Measurements from ENCODE around the gene AFP. TPM values are rescaled to one million over a fixed set of nuclear protein-coding genes. Genes with fewer than 3 reads are reported as not detected.

Gene AFP
- total and polyA plus RNA-seq, 2 experiments from 2014 or later, result 15,250 to 23,697 TPM

DNA sequence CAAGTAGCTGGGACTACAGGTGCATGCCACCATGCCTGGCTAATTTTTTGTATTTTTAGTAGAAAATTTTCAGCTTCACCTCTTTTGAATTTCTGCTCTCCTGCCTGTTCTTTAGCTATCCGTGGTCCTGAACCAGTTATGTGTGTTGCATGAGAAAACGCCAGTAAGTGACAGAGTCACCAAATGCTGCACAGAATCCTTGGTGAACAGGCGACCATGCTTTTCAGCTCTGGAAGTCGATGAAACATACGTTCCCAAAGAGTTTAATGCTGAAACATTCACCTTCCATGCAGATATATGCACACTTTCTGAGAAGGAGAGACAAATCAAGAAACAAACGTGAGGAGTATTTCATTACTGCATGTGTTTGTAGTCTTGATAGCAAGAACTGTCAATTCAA is 18.0 kb upstream of the AFP start:
- H3K27ac ChIP-seq, result no peak overlapping the region
- H3K4me2 ChIP-seq, result no peak overlapping the region
- H4K20me1 ChIP-seq (ENCODE audit: insufficient read depth, poor library complexity, severe bottlenecking), result no peaks in the 10 kb centered on the region
- no peak overlapping the region for H2AFZ ChIP-seq
- no peaks in the 10 kb centered on the region for H3K9me2 ChIP-seq (replicated peaks; ENCODE audit: insufficient read depth)
- 85% methylated on average over 6 of the region's 6 CpGs for WGBS (ENCODE audit: low lambda C conversion rate, missing lambda C conversion rate)
- H3K4me3 ChIP-seq, result no peak overlapping the region
- DNase-seq (ENCODE audit: low spot score), result no peak
- TF ChIP-seq EZH2 (IDR thresholded peaks at IDR 0.05; ENCODE audit: borderline replicate concordance) (no peak), EZH2phosphoT487 (IDR thresholded peaks at IDR 0.05; ENCODE audit: low read depth, severe bottlenecking, unreplicated experiment) (no peak), CTCF (IDR thresholded peaks at IDR 0.05; ENCODE audit: poor library complexity) (no peak)
- no peaks in the 10 kb centered on the region for H3K9me3 ChIP-seq (ENCODE audit: low read depth)
- H3K79me2 ChIP-seq, result no peaks in the 10 kb centered on the region
- no peaks in the 10 kb centered on the region for H3K36me3 ChIP-seq (replicated peaks; ENCODE audit: insufficient read depth, low read depth)
- H3K4me1 ChIP-seq (ENCODE audit: insufficient read depth), result no peaks in the 10 kb centered on the region
- H3K27me3 ChIP-seq, result no peaks in the 10 kb centered on the region

- no peaks in the 10 kb centered on the region for H3K9me2 ChIP-seq (replicated peaks; ENCODE audit: insufficient read depth)
- H2AFZ ChIP-seq, result no peak overlapping the region
- no peaks in the 10 kb centered on the region for H3K79me2 ChIP-seq
- no peaks in the 10 kb centered on the region for H4K20me1 ChIP-seq (ENCODE audit: insufficient read depth, poor library complexity, severe bottlenecking)
- no peaks in the 10 kb centered on the region for H3K36me3 ChIP-seq (replicated peaks; ENCODE audit: insufficient read depth, low read depth)
- H3K4me1 ChIP-seq (ENCODE audit: insufficient read depth), result no peaks in the 10 kb centered on the region
- no peak overlapping the region for H3K4me3 ChIP-seq
- TF ChIP-seq CTCF (IDR thresholded peaks at IDR 0.05; ENCODE audit: poor library complexity) (no peak), EZH2phosphoT487 (IDR thresholded peaks at IDR 0.05; ENCODE audit: low read depth, severe bottlenecking, unreplicated experiment) (no peak)
- no peaks in the 10 kb centered on the region for H3K27me3 ChIP-seq
- H3K4me2 ChIP-seq, result no peak overlapping the region
- no peak for DNase-seq (ENCODE audit: low spot score)
- H3K9me3 ChIP-seq (ENCODE audit: low read depth), result no peaks in the 10 kb centered on the region
- no peak overlapping the region for H3K27ac ChIP-seq
- 80% methylated on average over 1 of the region's 1 CpG for WGBS (ENCODE audit: low lambda C conversion rate, missing lambda C conversion rate)
Measured at GRCh38 chr4:73418677-73419076, 17.3 kb upstream of the AFP start.

DNA sequence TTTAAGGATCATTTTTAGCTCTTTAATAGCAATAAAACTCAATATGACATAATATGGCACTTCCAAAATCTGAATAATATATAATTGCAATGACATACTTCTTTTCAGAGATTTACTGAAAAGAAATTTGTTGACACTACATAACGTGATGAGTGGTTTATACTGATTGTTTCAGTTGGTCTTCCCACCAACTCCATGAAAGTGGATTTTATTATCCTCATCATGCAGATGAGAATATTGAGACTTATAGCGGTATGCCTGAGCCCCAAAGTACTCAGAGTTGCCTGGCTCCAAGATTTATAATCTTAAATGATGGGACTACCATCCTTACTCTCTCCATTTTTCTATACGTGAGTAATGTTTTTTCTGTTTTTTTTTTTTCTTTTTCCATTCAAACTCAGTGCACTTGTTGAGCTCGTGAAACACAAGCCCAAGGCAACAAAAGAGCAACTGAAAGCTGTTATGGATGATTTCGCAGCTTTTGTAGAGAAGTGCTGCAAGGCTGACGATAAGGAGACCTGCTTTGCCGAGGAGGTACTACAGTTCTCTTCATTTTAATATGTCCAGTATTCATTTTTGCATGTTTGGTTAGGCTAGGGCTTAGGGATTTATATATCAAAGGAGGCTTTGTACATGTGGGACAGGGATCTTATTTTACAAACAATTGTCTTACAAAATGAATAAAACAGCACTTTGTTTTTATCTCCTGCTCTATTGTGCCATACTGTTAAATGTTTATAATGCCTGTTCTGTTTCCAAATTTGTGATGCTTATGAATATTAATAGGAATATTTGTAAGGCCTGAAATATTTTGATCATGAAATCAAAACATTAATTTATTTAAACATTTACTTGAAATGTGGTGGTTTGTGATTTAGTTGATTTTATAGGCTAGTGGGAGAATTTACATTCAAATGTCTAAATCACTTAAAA is 16.6 kb upstream of the AFP start:
- Histone ChIP-seq H3K27me3 (no peaks in the 10 kb centered on the region), H3K4me2 (no peak overlapping the region), H3K36me3 (replicated peaks; ENCODE audit: insufficient read depth, low read depth) (no peaks in the 10 kb centered on the region), H3K9me3 (ENCODE audit: low read depth) (no peaks in the 10 kb centered on the region), H3K9me2 (replicated peaks; ENCODE audit: insufficient read depth) (no peaks in the 10 kb centered on the region), H3K27ac (no peak overlapping the region), H3K4me1 (ENCODE audit: insufficient read depth) (no peaks in the 10 kb centered on the region), H3K4me3 (no peak overlapping the region), H3K79me2 (no peaks in the 10 kb centered on the region), H2AFZ (no peak overlapping the region), H4K20me1 (ENCODE audit: insufficient read depth, poor library complexity, severe bottlenecking) (no peaks in the 10 kb centered on the region)
- 78% methylated on average over 7 of the region's 7 CpGs for WGBS (ENCODE audit: low lambda C conversion rate, missing lambda C conversion rate)
- TF ChIP-seq CTCF (IDR thresholded peaks at IDR 0.05; ENCODE audit: poor library complexity), result no peak
- no peak for TF ChIP-seq EZH2 (IDR thresholded peaks at IDR 0.05; ENCODE audit: borderline replicate concordance)
- no peak for TF ChIP-seq EZH2phosphoT487 (IDR thresholded peaks at IDR 0.05; ENCODE audit: low read depth, severe bottlenecking, unreplicated experiment)
- no peak for DNase-seq (ENCODE audit: low spot score)
